Measurements from ENCODE around the gene STRAP.
A peak's percentile ranks its signal among the peaks of the same experiment; 100 is the strongest.

Gene STRAP
- total RNA-seq: 52.9 to 94.6 (median 63.5) reads per million in 4 experiments

- peak; percentile 90 for DNase-seq
These were observed at the start of gene STRAP for GRCh38 chr12:15882118-15882971. STRAP (plus strand) TSS chr12:15882387; CDS start chr12:15882708, 321 bp downstream.

DNA sequence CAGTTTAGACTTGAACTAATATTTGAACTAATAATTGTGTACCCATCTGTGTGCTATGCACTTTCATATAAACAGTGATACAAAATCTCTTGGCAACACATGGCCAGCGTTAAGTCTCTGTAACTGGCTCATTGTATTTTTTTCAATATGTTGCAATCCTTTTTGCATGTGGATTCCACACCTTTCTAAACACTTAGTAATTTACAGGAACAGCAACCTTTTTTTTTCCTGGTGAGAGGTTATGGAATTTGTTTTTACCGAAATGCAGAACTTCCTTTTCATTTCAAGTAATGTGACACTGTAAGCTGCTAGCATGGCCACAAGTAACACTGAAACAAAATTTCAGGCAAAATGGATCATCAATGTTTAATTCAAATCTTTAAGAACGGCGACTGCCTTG is 47.6 kb upstream of the STRAP start:
- no peak for DNase-seq

GRCh38 chr12:15837141-15837790 is 44.9 kb upstream of the STRAP start:
- DNase-seq: no peak

DNA sequence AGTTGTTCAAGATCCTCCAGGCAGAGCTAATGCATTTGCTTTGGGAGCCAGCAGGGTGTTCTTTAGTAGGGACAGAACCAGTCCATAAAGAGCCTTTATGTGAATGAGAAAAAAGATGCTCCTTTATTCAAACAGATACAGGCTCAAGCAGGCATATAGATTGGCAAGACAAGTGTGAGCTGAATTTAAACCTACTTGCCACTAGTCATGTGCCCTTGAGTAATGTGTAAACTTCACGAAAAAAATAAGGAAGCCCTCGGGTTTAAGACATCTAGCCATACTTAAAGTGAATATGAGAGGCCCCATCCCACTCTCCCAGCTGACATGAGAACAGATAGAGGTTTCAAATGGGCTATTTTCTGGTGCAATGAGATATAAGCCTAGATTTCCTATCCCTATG is 43.1 kb upstream of the STRAP start:
- no peak for DNase-seq

DNA sequence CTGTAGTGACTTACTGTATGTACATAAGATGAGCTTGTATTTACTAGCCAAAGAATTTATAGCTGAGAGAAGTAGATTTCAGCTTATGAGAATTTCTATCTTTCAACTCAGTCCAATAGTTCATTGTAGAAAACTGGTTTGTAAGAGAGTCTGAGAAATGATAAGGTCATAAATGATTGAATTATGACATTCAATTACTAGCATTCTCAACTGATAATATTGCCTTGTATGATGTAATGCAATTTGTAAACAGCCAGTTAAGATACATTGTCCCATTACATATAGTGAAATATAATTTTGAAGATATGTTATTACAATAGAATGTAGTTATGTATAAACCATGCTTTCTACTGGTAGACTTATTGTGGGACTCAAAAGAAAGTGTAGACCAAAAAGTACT is 42.5 kb upstream of the STRAP start:
- DNase-seq: no peak

DNA sequence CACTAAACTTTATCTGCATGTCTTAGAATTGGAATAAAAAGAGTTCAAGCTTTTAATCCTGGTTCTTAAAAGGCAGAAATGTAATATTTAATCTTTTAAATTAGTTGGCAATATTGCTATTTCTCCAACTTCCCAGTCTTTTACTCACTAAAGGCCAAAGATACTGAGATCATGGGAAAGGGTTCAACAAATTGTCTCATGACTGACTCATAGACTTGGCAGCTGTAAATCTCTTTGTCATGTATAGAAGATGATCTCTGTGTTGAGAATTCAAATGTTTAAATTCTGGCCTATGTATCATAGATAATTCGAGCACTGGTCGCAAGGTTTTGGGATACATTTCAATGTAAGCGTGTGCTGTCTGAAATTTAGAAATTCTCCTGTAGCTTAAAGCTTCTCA is 40.1 kb upstream of the STRAP start:
- DNase-seq: no peak

GRCh38 chr12:15846887-15847286 is 35.3 kb upstream of the STRAP start:
- DNase-seq: no peak

- DNase-seq: no peak
These were observed 33.6 kb upstream of the STRAP start for GRCh38 chr12:15848606-15849005.

GRCh38 chr12:15851045-15851620 is 31.1 kb upstream of the STRAP start:
- no peak for DNase-seq

- no peak for DNase-seq
These were observed 30.3 kb upstream of the STRAP start for GRCh38 chr12:15851919-15852318.

- no peak for DNase-seq
These were observed 29.8 kb upstream of the STRAP start for GRCh38 chr12:15852383-15852782.

DNA sequence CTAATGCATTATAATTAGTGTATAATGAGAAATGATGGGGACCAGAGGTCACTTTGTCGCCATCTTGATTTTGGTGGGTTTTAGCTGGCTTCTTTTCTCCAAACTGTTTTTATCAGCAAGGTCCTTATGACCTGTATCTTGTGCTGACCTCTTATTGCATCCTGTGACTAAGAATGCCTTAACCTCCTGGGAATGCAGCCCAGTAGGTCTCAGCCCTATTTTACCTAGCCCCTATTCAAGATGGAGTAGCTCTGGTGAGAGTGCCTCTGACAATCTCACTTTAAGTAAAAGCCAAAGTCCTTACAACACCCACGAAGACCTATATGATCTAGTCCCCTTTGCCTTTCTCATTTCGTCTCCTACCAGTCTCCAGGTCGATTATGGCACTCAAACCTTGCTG is 28.3 kb upstream of the STRAP start:
- no peak for DNase-seq

DNA sequence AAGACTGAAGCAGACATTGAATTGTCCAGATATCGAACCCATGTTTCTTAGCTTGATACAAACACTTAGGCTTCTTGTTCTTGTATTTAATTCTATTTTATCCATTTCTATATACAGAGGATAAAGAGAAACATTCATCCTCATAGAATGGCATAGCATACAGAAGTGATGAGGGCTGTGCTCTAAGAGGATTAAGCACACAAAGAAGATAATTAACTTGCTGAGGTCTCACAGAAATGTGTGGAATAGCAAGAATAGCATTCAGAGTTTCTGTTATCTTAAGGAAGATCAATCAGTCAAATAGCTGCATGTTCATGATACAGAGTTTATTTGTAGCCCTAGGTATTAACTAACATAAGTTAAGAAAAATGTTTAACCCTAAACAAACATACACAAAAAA is 27.3 kb upstream of the STRAP start:
- DNase-seq: no peak

DNA sequence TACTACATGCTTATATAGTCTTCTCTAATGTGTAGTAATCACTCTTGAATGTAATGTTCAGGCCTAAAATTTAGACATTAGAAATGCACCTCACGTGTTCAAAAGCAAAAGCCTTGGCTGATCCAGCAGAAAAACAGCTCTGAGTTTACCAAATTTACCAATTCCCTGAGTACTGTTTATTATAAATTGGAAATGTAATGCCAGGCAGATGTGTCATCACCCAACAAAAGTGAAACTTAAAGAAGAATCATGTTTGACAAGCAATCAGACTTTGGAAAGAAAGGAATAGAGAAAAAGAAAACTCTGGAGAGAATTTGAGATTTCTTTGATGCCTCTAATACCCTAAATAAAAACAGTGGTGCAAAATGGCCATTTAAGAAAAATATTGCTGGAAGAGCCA is 26.5 kb upstream of the STRAP start:
- DNase-seq: no peak

DNA sequence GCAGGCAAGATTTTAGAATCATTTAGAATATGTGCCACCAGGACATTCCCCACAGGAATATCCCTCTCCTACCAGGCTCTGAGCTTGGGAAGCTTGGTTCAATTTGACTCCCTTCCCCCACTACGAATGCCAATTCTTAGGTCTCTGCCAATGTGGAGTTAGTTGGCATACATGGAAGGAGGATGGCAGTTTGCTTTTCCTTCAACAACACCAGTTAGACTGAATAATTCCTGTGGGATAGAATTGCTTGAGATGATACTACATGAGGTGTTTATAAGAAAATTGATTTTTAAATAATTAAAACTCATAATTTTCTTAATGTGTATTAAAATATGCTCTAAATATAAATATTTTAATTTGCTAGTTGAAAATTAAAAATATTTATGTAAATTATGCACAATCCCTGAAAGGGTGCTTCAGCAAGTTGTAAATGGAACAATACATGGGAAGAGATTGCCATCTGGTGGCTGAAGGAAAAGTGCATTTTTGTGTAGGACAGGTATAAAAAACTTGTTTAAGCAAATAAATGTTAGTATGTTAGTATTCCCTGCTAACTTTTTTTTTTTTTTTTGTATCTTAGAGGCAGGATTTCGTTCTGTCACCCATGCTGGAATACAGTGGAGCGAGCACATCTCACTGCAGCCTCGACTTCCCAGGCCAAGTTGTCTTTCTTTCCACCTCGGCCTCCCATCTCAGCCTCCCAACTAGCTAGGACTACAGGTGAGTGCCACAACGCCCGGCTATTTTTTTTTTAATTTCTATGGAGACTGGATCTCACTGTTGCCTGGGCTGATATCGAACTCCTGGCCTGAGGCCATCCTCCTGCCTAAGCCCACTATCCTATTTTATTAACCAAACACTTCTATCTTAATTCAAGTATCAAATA is 25.8 kb upstream of the STRAP start:
- DNase-seq: peak; percentile 8

DNA sequence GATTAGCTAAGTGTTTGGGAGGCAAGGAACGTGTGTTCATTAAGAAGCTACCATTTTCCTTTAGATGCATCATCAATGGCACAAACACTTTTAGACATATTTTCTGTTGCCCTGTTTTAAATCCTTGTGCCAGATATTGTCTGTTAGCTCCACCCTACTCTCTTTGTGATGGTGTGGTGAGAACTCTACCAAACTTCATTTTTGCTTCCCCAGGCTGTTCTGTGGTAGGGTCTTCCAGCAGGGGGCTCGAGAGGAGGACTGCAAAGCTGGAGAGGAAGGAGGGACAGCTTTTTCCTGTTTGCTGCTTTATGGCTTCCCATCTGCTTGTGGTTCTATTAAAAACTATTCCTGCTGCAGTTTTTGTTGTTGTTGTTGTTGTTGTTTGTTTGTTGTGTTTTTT is 23.8 kb upstream of the STRAP start:
- DNase-seq: no peak

GRCh38 chr12:15859116-15859515 is 23.1 kb upstream of the STRAP start:
- DNase-seq: no peak

- no peak for DNase-seq
These were observed 20.8 kb upstream of the STRAP start for GRCh38 chr12:15861404-15861803.

GRCh38 chr12:15862840-15863239 is 19.3 kb upstream of the STRAP start:
- no peak for DNase-seq

- DNase-seq: no peak
These were observed 18.8 kb upstream of the STRAP start for GRCh38 chr12:15863372-15863771.

DNA sequence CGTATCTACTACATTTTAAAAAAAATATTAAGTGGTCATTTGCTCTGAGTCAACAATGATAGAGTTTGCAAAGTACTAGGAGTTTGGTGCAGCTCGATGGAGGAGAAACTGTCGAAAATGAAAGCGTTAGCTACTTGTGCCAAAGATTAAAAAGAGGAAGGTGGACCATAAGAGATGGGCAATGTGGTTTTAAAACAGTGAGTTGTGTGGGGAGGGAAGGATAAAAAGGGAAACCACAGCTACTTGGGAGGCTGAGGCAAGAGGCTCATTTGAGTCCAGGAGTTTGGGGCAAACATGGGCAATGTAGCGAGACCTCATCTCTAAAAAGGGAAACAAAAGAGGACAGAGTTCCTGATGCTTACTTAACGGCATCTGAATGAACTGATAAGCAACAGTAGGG is 18.2 kb upstream of the STRAP start:
- no peak for DNase-seq

DNA sequence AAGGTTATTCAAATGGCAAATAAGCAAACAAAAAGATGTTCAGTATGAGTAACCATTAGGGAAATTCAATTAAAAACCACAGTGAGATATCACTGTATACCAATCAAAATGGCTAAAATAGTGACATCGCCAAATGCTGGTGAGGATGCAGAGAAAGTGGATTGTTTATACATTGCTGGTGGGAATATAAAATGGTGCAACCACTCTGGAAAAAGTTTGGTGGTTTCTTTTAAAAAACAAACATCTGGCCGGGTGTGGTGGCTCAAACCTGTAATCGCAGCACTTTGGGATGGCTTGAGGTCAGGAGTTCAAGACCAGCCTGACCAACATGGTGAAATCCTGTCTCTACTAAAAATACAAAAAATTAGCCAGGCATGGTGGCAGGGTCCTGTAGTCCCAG is 14.0 kb upstream of the STRAP start:
- no peak for DNase-seq

GRCh38 chr12:15873556-15873955 is 8.6 kb upstream of the STRAP start:
- DNase-seq: no peak

Measured in effector CD8-positive, alpha-beta T cell (primary cell).